ENCODE results near the gene AP3D1.

GRCh38 chr19:2189880-2190279 lies 38.5 kb upstream of the AP3D1 start:
- TF ChIP-seq GATA2 (IDR thresholded peaks at IDR 0.05; ENCODE audit: low read depth, low read length): no peak
- TF ChIP-seq GATA3 (IDR thresholded peaks at IDR 0.05; ENCODE audit: low read depth, low read length): no peak

All from SH-SY5Y (cell line).